Neuronal stem cell (in vitro differentiated cells): ENCODE data around the gene RABGGTB.

Experiments
- DNase-seq: peaks from one replicate; pipeline ENCODE4 v3.0.0-alpha.2; 2013; ENCODE audit warnings: low spot score
- H2AFZ ChIP-seq: one replicate; pipeline ENCODE4 v1.6.1; 2013; ENCODE audit warnings: mild to moderate bottlenecking, low read length, inconsistent platforms
- H2AK5ac ChIP-seq: 2 replicates; pipeline ENCODE4 v1.6.1; 2013; ENCODE audit warnings: low read depth, mild to moderate bottlenecking, inconsistent platforms, low read length, moderate library complexity, mixed read lengths
- H2BK120ac ChIP-seq: 2 replicates; pipeline ENCODE4 v1.6.1; 2013; ENCODE audit warnings: low read depth, mild to moderate bottlenecking, inconsistent platforms, low read length, moderate library complexity, mixed read lengths
- H2BK12ac ChIP-seq: one replicate; pipeline ENCODE4 v1.6.1; 2013; ENCODE audit warnings: low read length, inconsistent platforms
- H2BK15ac ChIP-seq: 2 replicates; pipeline ENCODE4 v1.6.1; 2013; ENCODE audit warnings: mild to moderate bottlenecking, low read length, inconsistent platforms, mixed read lengths
- H2BK5ac ChIP-seq: one replicate; pipeline ENCODE4 v1.6.1; 2013; ENCODE audit warnings: inconsistent platforms, mild to moderate bottlenecking, low read length, moderate library complexity
- H3K14ac ChIP-seq: one replicate; pipeline ENCODE4 v1.6.1; 2013; ENCODE audit warnings: low read length, inconsistent platforms
- H3K18ac ChIP-seq: 2 replicates; pipeline ENCODE4 v1.6.1; 2013; ENCODE audit warnings: low read length, inconsistent platforms
- H3K23ac ChIP-seq: 2 replicates; pipeline ENCODE4 v1.6.1; 2013; ENCODE audit warnings: low read depth, mild to moderate bottlenecking, mixed read lengths, low read length, inconsistent platforms; ENCODE audit not compliant: poor library complexity
- H3K27ac ChIP-seq: replicated peaks from 3 replicates; pipeline ENCODE4 v1.5.1; 2013; ENCODE audit warnings: low read length, inconsistent platforms
- H3K27me3 ChIP-seq, 3 experiments: 2 replicates each; pipeline ENCODE4 v1.6.1; 2013; ENCODE audit warnings: low read length in 3 of 3, mild to moderate bottlenecking in 2 of 3, inconsistent platforms in 1 of 3, low read depth in 1 of 3, mixed read lengths in 1 of 3, moderate library complexity in 1 of 3; ENCODE audit not compliant: control insufficient read depth in 3 of 3, insufficient read depth in 3 of 3
- H3K36me3 ChIP-seq, 2 donors: replicated peaks in 1 of 2; 2 replicates each; pipeline ENCODE4 v1.6.1; 2013; ENCODE audit warnings: low read length in 2 of 2; ENCODE audit not compliant: control insufficient read depth in 2 of 2, insufficient read depth in 2 of 2
- H3K4ac ChIP-seq: 2 replicates; pipeline ENCODE4 v1.6.1; 2013; ENCODE audit warnings: inconsistent platforms, mild to moderate bottlenecking, low read length, moderate library complexity
- H3K4me1 ChIP-seq, 2 donors: 1 replicate in 1 of 2; 2 replicates in 1 of 2; pipeline ENCODE4 v1.6.1; 2013; ENCODE audit warnings: low read length in 2 of 2, low read depth in 1 of 2; ENCODE audit not compliant: control insufficient read depth in 2 of 2, insufficient read depth in 1 of 2
- H3K4me2 ChIP-seq: one replicate; pipeline ENCODE4 v1.6.1; 2013; ENCODE audit warnings: mild to moderate bottlenecking, low read length, inconsistent platforms; ENCODE audit not compliant: insufficient read depth, poor library complexity, severe bottlenecking
- H3K4me3 ChIP-seq, 2 donors: 2 replicates each; pipeline ENCODE4 v1.5.1; 2013; ENCODE audit warnings: low read length in 2 of 2, mild to moderate bottlenecking in 2 of 2, inconsistent platforms in 1 of 2, moderate library complexity in 1 of 2
- H3K79me1 ChIP-seq: one replicate; pipeline ENCODE4 v1.6.1; 2013; ENCODE audit warnings: low read depth, mild to moderate bottlenecking, inconsistent platforms, low read length, moderate library complexity
- H3K9ac ChIP-seq: one replicate; pipeline ENCODE4 v1.6.1; 2013; ENCODE audit warnings: mild to moderate bottlenecking, low read depth, low read length, inconsistent platforms; ENCODE audit not compliant: poor library complexity
- H3K9me3 ChIP-seq, 2 donors: replicated peaks in 1 of 2; 2 replicates each; pipeline versions ENCODE3 to v1.6.1; 2013; ENCODE audit warnings: low read length in 2 of 2, mild to moderate bottlenecking in 2 of 2, inconsistent platforms in 1 of 2, low read depth in 1 of 2, mixed read lengths in 1 of 2, moderate library complexity in 1 of 2; ENCODE audit not compliant: control insufficient read depth in 2 of 2, insufficient read depth in 1 of 2
- H4K8ac ChIP-seq: one replicate; pipeline ENCODE4 v1.6.1; 2013; ENCODE audit warnings: low read depth, mild to moderate bottlenecking, inconsistent platforms, low read length, moderate library complexity
- H4K91ac ChIP-seq: one replicate; pipeline ENCODE4 v1.6.1; 2013; ENCODE audit warnings: low read length, low read depth, mild to moderate bottlenecking, inconsistent platforms; ENCODE audit not compliant: poor library complexity
- WGBS, 2 donors: extraction: QIAGEN DNeasy Blood & Tissue Kit; methylation state at CpG; one replicate each; pipeline ENCODE4 v1.1.7; 2013; ENCODE audit warnings: missing lambda C conversion rate in 2 of 2, mixed read lengths in 1 of 2; ENCODE audit not compliant: insufficient read length in 2 of 2, insufficient replicate concordance in 1 of 2; ENCODE audit errors: extremely low coverage in 2 of 2; 5-methylcytosine and 5-hydroxymethylcytosine counted together

RABGGTB gene

GRCh38 chr1:75787524-75787923 is 1.5 kb downstream of the RABGGTB start:
- H3K79me1 ChIP-seq = no peaks in the 10 kb centered on the region
- H2AK5ac ChIP-seq = no peak overlapping the region
- H3K4me1 ChIP-seq = peaks cover 2 to 14% of the 10 kb centered on the region in 2 donors
- no peak overlapping the region for H4K91ac ChIP-seq
- no peak overlapping the region for H2BK15ac ChIP-seq
- H2BK12ac ChIP-seq = no peak overlapping the region
- no peak for DNase-seq
- peaks cover 7 to 56% of the 10 kb centered on the region in 2 donors for H3K36me3 ChIP-seq
- WGBS, 2 donors = no CpG with 5 or more reads among the region's 4 CpGs
- H2AFZ ChIP-seq = no peak overlapping the region
- no peak overlapping the region for H2BK5ac ChIP-seq
- H3K4me3 ChIP-seq = peak overlapping the region in 1 of 2 donors; percentile 78
- H3K9me3 ChIP-seq = no peaks in the 10 kb centered on the region
- H3K4me2 ChIP-seq = peak overlapping the region; percentile 39
- H3K9ac ChIP-seq = no peak overlapping the region
- H3K27ac ChIP-seq = no peak overlapping the region
- H3K23ac ChIP-seq = no peak overlapping the region
- no peak overlapping the region for H2BK120ac ChIP-seq
- H3K4ac ChIP-seq = no peak overlapping the region
- H4K8ac ChIP-seq = no peak overlapping the region
- no peak overlapping the region for H3K18ac ChIP-seq
- H3K14ac ChIP-seq = no peak overlapping the region
- H3K27me3 ChIP-seq = no peaks in the 10 kb centered on the region

- Histone ChIP-seq H4K8ac (no peak overlapping the region), H4K91ac (no peak overlapping the region), H3K23ac (no peak overlapping the region), H2BK120ac (no peak overlapping the region), H3K4me3 (no peak overlapping the region), H3K27me3 (no peaks in the 10 kb centered on the region), H3K18ac (no peak overlapping the region), H3K9me3 (no peaks in the 10 kb centered on the region), H2AK5ac (no peak overlapping the region), H3K79me1 (no peaks in the 10 kb centered on the region), H2BK5ac (no peak overlapping the region), H3K27ac (no peak overlapping the region), H2BK12ac (no peak overlapping the region), H2AFZ (no peak overlapping the region), H3K14ac (no peak overlapping the region), H2BK15ac (no peak overlapping the region), H3K4ac (no peak overlapping the region), H3K36me3 (peaks cover 14 to 80% of the 10 kb centered on the region in 2 donors), H3K4me2 (no peak overlapping the region), H3K9ac (no peak overlapping the region), H3K4me1 (peaks cover 2 to 14% of the 10 kb centered on the region in 2 donors)
- DNase-seq = no peak
Observed at GRCh38 chr1:75789988-75790387, 3.9 kb downstream of the RABGGTB start.

GRCh38 chr1:75791022-75791421 is 5.0 kb downstream of the RABGGTB start:
- H3K27me3 ChIP-seq = no peaks in the 10 kb centered on the region
- no peak overlapping the region for H2BK5ac ChIP-seq
- no peak overlapping the region for H3K4me2 ChIP-seq
- H3K18ac ChIP-seq = no peak overlapping the region
- H4K91ac ChIP-seq = no peak overlapping the region
- no CpG with 5 or more reads among the region's 1 CpG for WGBS, 2 donors
- H3K4ac ChIP-seq = no peak overlapping the region
- no peaks in the 10 kb centered on the region for H3K79me1 ChIP-seq
- DNase-seq = no peak
- no peak overlapping the region for H3K9ac ChIP-seq
- H3K14ac ChIP-seq = no peak overlapping the region
- H3K4me1 ChIP-seq = peaks cover 2 to 14% of the 10 kb centered on the region in 2 donors
- no peaks in the 10 kb centered on the region for H3K9me3 ChIP-seq
- no peak overlapping the region for H3K27ac ChIP-seq
- H2AK5ac ChIP-seq = no peak overlapping the region
- no peak overlapping the region for H2BK12ac ChIP-seq
- no peak overlapping the region for H2BK15ac ChIP-seq
- H3K23ac ChIP-seq = no peak overlapping the region
- no peak overlapping the region for H4K8ac ChIP-seq
- no peak overlapping the region for H3K4me3 ChIP-seq
- peaks cover 21 to 91% of the 10 kb centered on the region in 2 donors for H3K36me3 ChIP-seq
- H2BK120ac ChIP-seq = no peak overlapping the region
- H2AFZ ChIP-seq = no peak overlapping the region

- no peak overlapping the region for H3K9ac ChIP-seq
- H3K4ac ChIP-seq = no peak overlapping the region
- H4K91ac ChIP-seq = no peak overlapping the region
- H3K4me3 ChIP-seq = no peak overlapping the region
- H2BK15ac ChIP-seq = no peak overlapping the region
- H3K4me2 ChIP-seq = no peak overlapping the region
- WGBS, 2 donors = no CpG with 5 or more reads among the region's 3 CpGs
- no peak overlapping the region for H4K8ac ChIP-seq
- DNase-seq = no peak
- H2BK5ac ChIP-seq = no peak overlapping the region
- H3K4me1 ChIP-seq = peaks cover 2 to 14% of the 10 kb centered on the region in 2 donors
- peaks cover 28 to 100% of the 10 kb centered on the region in 2 donors for H3K36me3 ChIP-seq
- no peak overlapping the region for H2AK5ac ChIP-seq
- H3K18ac ChIP-seq = no peak overlapping the region
- H2BK12ac ChIP-seq = no peak overlapping the region
- H2AFZ ChIP-seq = no peak overlapping the region
- H2BK120ac ChIP-seq = no peak overlapping the region
- H3K27me3 ChIP-seq = no peaks in the 10 kb centered on the region
- no peak overlapping the region for H3K27ac ChIP-seq
- H3K23ac ChIP-seq = no peak overlapping the region
- no peaks in the 10 kb centered on the region for H3K9me3 ChIP-seq
- H3K14ac ChIP-seq = no peak overlapping the region
- H3K79me1 ChIP-seq = no peaks in the 10 kb centered on the region
Observed at GRCh38 chr1:75792091-75792490, 6.0 kb downstream of the RABGGTB start.
